ENCODE measurements around the gene FAM169A.
A peak's percentile ranks its signal among the peaks of the same experiment; 100 is the strongest.
"Not testable (repeated sequence)": the region's sequence is repeated elsewhere in the genome, so short reads cannot be mapped to it uniquely, and the experiment has no call there.

FAM169A gene

GRCh38 chr5:74801197-74801596 lies 65.0 kb downstream of the FAM169A start:
- TF ChIP-seq POLR2AphosphoS5 (IDR thresholded peaks at IDR 0.05; ENCODE audit: borderline replicate concordance, low read depth, low read length) = no peak
- no peak for TF ChIP-seq EZH2 (IDR thresholded peaks at IDR 0.05)
- no peak for TF ChIP-seq FOXP2 (optimal IDR thresholded peaks at IDR 0.05; ENCODE audit: control extremely low read depth, extremely low read length, insufficient read depth)
- H3K27ac ChIP-seq = no peak overlapping the region
- no peak overlapping the region for H3K9ac ChIP-seq (ENCODE audit: insufficient read length)
- no peaks in the 10 kb centered on the region for H3K9me3 ChIP-seq (ENCODE audit: low read depth, low read length)
- H3K36me3 ChIP-seq (ENCODE audit: insufficient read depth, low read length) = peaks cover 7% of the 10 kb centered on the region; the same call in 1 of the 2 replicates
- no peak overlapping the region for H3K4me3 ChIP-seq
- DNase-seq (ENCODE audit: low read depth, low spot score) = no peak

GRCh38 chr5:74798977-74799911 lies 66.9 kb downstream of the FAM169A start:
- Histone ChIP-seq H3K9me3 (ENCODE audit: low read depth, low read length) (no peaks in the 10 kb centered on the region), H3K4me3 (no peak overlapping the region), H3K27ac (no peak overlapping the region), H3K36me3 (ENCODE audit: insufficient read depth, low read length) (peaks cover 7% of the 10 kb centered on the region; the same call in 1 of the 2 replicates), H3K9ac (ENCODE audit: insufficient read length) (no peak overlapping the region)
- no peak for DNase-seq (ENCODE audit: low read depth, low spot score)
- TF ChIP-seq FOXP2 (optimal IDR thresholded peaks at IDR 0.05; ENCODE audit: control extremely low read depth, extremely low read length, insufficient read depth) (no peak), POLR2AphosphoS5 (IDR thresholded peaks at IDR 0.05; ENCODE audit: borderline replicate concordance, low read depth, low read length) (no peak), EZH2 (IDR thresholded peaks at IDR 0.05) (no peak)

GRCh38 chr5:74791669-74792068 lies 74.5 kb downstream of the FAM169A start:
- H3K27ac ChIP-seq; H3K4me3 ChIP-seq; DNase-seq (ENCODE audit: low read depth, low spot score); H3K36me3 ChIP-seq (ENCODE audit: insufficient read depth, low read length); H3K9ac ChIP-seq (ENCODE audit: insufficient read length); H3K9me3 ChIP-seq (ENCODE audit: low read depth, low read length): not testable (repeated sequence)

GRCh38 chr5:74787424-74787823 lies 78.8 kb downstream of the FAM169A start:
- H3K9ac ChIP-seq (ENCODE audit: insufficient read length) = no peak overlapping the region
- H3K27ac ChIP-seq = no peak overlapping the region
- peaks cover 9% of the 10 kb centered on the region; the same call in 1 of the 2 replicates for H3K36me3 ChIP-seq (ENCODE audit: insufficient read depth, low read length)
- DNase-seq (ENCODE audit: low read depth, low spot score) = no peak
- no peak overlapping the region for H3K4me3 ChIP-seq
- TF ChIP-seq FOXP2 (optimal IDR thresholded peaks at IDR 0.05; ENCODE audit: control extremely low read depth, extremely low read length, insufficient read depth) (no peak), EZH2 (IDR thresholded peaks at IDR 0.05) (no peak), POLR2AphosphoS5 (IDR thresholded peaks at IDR 0.05; ENCODE audit: borderline replicate concordance, low read depth, low read length) (no peak)
- H3K9me3 ChIP-seq (ENCODE audit: low read depth, low read length) = no peaks in the 10 kb centered on the region

GRCh38 chr5:74786851-74787250 lies 79.3 kb downstream of the FAM169A start:
- no peak overlapping the region for H3K4me3 ChIP-seq
- peaks cover 10% of the 10 kb centered on the region for H3K36me3 ChIP-seq (ENCODE audit: insufficient read depth, low read length)
- TF ChIP-seq FOXP2 (optimal IDR thresholded peaks at IDR 0.05; ENCODE audit: control extremely low read depth, extremely low read length, insufficient read depth) (no peak), EZH2 (IDR thresholded peaks at IDR 0.05) (no peak), POLR2AphosphoS5 (IDR thresholded peaks at IDR 0.05; ENCODE audit: borderline replicate concordance, low read depth, low read length) (no peak)

GRCh38 chr5:74778609-74779008 lies 87.6 kb downstream of the FAM169A start:
- peaks cover 55% of the 10 kb centered on the region for H3K36me3 ChIP-seq (ENCODE audit: insufficient read depth, low read length)
- DNase-seq (ENCODE audit: low read depth, low spot score) = no peak
- H3K27ac ChIP-seq = no peak overlapping the region
- TF ChIP-seq FOXP2 (optimal IDR thresholded peaks at IDR 0.05; ENCODE audit: control extremely low read depth, extremely low read length, insufficient read depth) (no peak), EZH2 (IDR thresholded peaks at IDR 0.05) (no peak), POLR2AphosphoS5 (IDR thresholded peaks at IDR 0.05; ENCODE audit: borderline replicate concordance, low read depth, low read length) (no peak)
- no peak overlapping the region for H3K4me3 ChIP-seq
- H3K9ac ChIP-seq (ENCODE audit: insufficient read length) = no peak overlapping the region
- H3K9me3 ChIP-seq (ENCODE audit: low read depth, low read length) = no peaks in the 10 kb centered on the region

More at GRCh38 chr5:74786851-74787250, 79.3 kb downstream of the FAM169A start:
- no peaks in the 10 kb centered on the region for H3K9me3 ChIP-seq (ENCODE audit: low read depth, low read length)
- H3K27ac ChIP-seq = no peak overlapping the region
- DNase-seq (ENCODE audit: low read depth, low spot score) = no peak
- H3K9ac ChIP-seq (ENCODE audit: insufficient read length) = no peak overlapping the region

GRCh38 chr5:74772359-74772758 lies 93.8 kb downstream of the FAM169A start:
- H3K9me3 ChIP-seq (ENCODE audit: low read depth, low read length) = no peaks in the 10 kb centered on the region
- H3K36me3 ChIP-seq (ENCODE audit: insufficient read depth, low read length) = peaks cover 73% of the 10 kb centered on the region
- no peak overlapping the region for H3K27ac ChIP-seq
- H3K9ac ChIP-seq (ENCODE audit: insufficient read length) = no peak overlapping the region
- DNase-seq (ENCODE audit: low read depth, low spot score) = no peak
- no peak overlapping the region for H3K4me3 ChIP-seq
- no peak for TF ChIP-seq EZH2 (IDR thresholded peaks at IDR 0.05)
- no peak for TF ChIP-seq FOXP2 (optimal IDR thresholded peaks at IDR 0.05; ENCODE audit: control extremely low read depth, extremely low read length, insufficient read depth)
- no peak for TF ChIP-seq POLR2AphosphoS5 (IDR thresholded peaks at IDR 0.05; ENCODE audit: borderline replicate concordance, low read depth, low read length)

GRCh38 chr5:74767579-74767913 lies 98.6 kb downstream of the FAM169A start:
- Histone ChIP-seq H3K27ac (peak overlapping the region; percentile 52; the same call in 1 of the 2 replicates), H3K9me3 (ENCODE audit: low read depth, low read length) (no peaks in the 10 kb centered on the region), H3K4me3 (peak overlapping the region; percentile 100), H3K36me3 (ENCODE audit: insufficient read depth, low read length) (peaks cover 41% of the 10 kb centered on the region), H3K9ac (ENCODE audit: insufficient read length) (peak overlapping the region; percentile 91)
- no peak for TF ChIP-seq EZH2 (IDR thresholded peaks at IDR 0.05)
- TF ChIP-seq POLR2AphosphoS5 (IDR thresholded peaks at IDR 0.05; ENCODE audit: borderline replicate concordance, low read depth, low read length) = no peak
- no peak for TF ChIP-seq FOXP2 (optimal IDR thresholded peaks at IDR 0.05; ENCODE audit: control extremely low read depth, extremely low read length, insufficient read depth)
- DNase-seq (ENCODE audit: low read depth, low spot score) = peak; percentile 1
